GM03348 (cell line): Measurements from ENCODE around the gene CHAD.
A peak's percentile ranks its signal among the peaks of the same experiment; 100 is the strongest.

Experiments
- DNase-seq: peaks from one replicate; pipeline ENCODE4 v3.0.0; 2012; ENCODE audit warnings: low spot score

The CHAD gene

DNA sequence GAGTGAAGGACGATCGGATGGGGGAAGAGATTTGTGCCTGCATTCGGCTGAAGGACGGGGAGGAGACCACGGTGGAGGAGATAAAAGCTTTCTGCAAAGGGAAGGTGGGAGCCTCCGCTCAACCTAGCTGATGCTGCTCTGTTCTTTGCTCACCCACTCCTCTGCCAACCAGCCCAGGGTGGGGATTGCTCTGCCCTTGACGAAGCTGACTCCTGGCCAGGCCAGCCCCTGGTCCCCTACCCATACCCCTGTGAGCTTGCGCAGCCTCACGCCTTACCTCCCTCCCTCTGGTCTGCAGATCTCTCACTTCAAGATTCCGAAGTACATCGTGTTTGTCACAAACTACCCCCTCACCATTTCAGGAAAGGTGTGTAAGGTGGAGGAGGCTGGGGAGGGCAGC lies 5.2 kb upstream of the CHAD start:
- DNase-seq, result no peak

DNA sequence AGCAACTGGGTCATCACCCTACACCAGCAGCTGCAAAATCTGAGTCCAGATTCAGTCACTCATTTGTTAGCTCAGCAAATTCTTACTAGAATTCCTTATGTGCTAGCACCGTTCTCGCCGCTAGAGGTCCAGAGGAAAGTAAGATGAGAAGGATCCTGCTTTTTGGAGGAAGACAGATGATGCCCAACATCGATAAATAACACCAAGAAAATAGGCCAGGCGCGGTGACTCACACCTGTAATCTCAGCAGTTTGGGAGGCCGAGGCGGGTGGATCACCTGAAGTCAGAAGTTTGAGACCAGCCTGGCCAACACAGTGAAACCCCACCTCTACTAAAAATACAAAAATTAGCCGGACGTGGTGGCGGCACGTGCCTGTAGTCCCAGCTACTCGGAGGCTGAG lies 4.1 kb upstream of the CHAD start:
- DNase-seq, result peak; percentile 48

DNA sequence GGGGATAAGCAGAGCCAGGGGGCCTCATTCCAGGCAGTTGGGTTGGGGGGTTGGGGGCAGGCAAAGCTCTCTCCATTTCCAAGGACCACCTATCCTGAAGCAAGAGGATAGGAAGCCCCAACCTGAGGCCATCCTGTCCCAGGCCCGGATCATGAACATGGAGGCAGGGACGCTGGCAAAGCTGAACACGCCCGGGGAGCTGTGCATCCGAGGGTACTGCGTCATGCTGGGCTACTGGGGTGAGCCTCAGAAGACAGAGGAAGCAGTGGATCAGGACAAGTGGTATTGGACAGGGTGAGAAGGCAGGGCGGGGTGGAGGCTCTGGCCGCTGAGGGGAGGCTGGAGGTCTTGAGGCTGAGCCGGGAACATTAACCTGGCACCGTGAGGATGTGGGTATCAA lies 3.6 kb upstream of the CHAD start:
- no peak for DNase-seq

DNA sequence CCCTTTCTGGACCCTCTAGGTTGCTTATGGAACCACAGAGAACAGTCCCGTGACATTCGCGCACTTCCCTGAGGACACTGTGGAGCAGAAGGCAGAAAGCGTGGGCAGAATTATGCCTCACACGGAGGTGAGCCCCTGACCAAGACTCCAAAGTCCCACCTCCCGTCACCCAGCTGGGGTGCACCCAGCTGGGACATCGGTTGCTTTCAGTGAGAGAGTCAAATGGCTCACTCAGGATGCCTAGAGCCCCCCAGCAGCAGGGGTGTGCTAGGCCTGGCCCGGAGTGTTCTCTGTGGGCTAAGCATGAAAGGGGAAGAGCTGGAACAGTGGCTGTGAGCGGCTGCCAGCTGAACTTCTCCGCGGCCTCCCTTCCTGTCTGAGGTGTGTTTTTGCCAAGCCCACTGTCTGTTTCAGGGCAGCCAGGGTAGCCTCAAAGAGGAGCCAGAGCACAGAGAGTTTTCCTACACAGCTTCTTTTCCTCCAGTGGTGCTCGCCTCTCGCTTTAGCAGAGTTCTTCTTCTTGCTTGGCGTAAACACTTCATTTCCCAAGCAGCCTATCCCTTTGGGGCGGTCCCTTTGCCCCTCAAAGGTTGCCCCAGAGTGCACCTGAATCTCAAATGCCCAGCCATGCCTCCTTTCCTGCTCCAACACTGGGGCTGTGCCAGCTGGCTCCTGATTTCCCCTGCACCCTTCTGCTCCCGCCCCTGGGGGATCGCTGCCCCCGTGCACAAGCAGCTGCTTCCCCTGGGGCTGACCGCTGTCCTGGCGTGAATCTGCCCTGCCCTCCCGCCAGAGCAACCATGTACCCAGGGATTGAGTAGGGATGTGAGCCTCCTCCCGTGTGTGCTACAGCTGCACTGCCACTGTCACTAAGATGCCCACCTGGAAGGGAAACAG lies 2.6 kb upstream of the CHAD start:
- no peak for DNase-seq

DNA sequence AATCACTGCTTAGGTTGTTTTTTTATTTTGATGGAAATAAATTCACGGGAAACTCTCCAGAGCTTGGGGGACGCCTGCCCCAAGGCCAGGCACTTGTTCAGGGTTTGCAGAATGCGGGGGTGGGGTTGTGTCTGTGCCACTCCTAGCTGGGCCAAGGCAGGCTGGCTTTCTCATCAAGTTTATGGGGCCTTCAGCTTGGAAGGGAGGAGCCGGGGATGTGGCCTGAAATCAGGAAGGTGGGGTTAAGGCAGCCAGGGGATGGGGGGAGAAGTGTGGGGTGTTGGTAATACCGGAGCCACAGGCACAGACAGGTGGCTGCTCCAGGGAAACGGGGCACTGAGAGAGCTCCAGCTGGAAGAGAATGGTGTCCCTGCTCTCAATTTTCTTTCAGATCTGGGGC lies 1.7 kb upstream of the CHAD start:
- DNase-seq, result no peak

DNA sequence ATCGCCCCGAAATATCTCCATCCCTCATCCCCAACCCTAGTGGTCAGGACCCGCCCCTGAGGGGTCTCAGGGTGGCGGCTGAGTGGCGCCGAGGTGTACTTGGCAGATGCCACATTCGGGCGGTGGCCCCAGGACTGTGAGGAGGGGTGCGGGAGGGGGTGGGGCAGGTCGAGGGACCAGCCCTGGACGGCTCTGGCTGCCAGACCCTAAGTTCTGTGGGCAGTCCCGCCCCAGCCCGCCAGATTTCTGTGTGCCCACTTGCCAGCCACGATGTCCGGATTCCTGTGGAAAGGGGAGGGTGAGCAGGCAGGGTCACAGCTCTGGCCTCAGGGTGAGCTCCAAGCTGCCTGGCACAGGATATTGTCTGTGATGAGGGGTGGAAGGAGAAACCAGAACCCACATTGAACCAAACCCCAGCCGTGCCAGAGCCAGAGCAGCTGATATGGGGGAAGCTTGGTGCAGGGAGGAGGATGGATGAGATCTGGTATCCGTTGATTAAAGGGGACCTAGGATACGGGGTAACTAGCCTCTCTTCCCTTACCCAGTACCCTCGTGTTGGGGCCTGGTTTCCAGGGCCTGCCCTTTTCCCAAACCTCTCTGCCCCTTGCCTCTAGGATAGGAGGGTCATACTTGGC lies 1.1 kb upstream of the CHAD start:
- no peak for DNase-seq

DNA sequence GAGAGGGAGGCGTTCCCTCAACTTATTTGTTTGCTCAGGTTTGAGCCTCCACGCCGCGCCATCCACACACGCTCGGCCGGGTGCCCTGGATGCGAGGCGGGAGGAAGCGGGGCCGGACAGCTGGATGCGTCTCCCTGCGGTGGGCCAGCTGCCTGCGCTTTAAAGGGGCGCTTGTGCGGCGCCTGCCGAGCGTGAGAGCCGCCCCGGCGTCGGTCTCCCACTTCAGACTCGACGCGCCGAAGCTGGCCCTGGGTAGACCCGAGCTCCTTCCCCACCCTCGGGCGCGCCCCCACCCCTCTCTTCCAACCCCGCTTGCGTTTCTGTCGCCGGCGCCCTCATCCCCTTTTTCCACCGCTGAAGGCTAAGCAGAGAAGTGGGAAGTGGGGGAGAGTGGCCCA lies 527 bp upstream of the CHAD start:
- peak; percentile 53 for DNase-seq

DNA sequence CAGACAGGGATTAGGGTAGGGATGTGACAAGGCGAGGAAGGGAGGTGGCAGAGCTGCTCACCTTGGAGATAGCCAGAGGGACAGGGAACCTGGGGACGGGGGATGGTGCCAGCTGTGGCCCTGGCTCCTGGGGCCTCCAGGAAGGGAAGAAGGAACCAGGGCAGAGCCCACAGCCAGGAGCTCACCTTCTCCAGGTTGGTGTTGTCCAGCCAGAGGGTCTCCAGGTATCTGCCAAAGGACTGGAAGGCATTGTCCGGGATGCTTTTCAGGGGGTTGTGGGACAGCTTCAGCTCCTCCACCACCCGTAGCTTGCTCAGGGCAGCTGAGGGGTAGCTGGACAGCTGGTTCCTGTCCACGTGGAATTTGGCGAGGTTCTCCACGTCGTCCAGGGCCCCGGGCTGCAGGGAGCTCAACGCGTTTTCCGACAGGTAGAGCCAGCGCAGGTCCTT lies 801 bp downstream of the CHAD start:
- DNase-seq, result no peak

DNA sequence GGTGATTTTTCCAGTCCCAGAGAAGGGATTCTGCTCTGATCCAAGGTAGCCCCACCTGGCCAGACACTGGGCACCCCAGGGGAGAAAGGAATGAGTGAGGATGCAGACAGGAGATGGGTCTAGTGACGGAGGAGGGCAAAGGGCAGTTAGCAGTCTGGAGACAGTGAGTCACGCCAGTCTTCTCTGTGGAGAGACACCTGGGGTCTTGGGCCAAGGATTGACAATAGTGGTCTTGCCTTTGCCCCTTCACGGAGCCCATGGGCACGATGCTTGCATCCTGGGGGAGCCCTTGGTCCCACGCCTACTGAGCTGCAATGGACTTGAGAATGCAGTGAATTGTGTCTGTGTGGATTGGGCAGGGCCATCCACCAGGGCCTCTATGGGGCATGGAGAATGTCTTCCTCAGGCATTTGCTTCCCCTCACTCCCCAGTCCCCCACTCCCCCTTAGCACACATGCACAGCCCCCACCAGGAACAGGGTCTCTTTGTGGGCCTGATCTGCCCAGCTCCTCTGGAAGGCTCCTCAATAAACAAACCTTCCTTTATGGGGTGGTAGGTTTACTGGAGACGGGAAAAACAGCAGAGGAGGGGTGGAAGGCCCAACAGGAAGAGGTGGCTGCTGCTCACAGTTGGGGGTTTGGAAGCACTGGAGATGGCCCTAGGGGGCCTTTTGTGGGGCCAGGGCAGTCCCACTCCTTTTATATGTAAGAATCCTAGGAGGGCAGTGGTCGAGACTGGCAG lies 1.4 kb downstream of the CHAD start:
- no peak for DNase-seq

DNA sequence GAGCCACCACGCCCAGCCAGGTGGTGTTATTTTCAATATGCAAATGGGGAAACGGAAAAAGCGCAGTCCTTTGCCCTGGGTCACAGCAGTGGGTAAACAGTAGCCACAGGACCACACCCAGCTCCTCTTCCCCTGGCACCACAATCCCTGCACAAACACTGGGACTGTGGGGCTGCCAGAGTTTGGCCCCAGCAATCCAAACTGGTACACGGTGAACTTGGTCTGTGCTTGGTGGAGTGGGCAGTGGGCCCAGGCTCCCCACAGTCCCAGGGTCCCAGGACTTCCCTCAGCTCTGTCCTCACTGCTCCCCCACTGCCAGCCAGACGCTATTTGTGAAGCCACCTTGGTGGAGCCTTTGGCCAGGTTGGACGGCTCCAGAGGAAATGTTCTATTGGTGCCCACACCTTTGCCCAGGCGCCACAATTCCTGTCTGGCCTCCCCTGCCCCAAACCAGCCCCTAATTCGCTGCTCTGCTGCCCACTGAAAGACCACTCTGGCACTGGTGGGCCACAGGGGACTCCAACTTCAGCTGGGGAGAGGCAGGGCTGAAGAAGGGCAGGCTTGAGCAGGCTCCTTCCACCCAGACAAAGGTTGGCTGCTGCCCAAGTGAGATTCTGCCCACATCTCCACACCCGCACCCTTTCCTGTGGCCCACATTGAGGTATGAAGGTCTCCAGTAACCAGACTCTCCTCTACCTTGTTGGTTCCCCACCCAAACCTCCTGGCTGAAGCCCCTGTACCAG lies 2.1 kb downstream of the CHAD start:
- no peak for DNase-seq

DNA sequence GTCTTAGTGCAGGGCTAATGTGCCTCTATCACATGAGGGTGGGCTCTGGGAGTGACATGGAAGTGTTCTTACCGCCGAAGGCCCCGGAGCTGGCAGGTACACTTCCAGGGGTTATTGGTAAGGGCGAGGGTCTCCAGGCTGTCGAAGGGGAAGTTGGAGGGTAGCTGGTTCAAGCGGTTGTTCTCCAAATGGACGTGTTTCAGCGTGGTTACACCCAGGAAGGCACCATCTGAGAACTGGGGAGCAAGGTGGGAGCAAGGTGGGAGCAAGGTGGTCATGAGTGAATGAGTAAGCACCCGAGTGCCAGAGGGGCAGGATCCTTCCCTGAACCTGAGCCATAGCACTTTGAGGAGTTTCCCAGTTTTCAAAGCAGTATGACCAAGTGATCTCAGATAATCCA lies 3.0 kb downstream of the CHAD start:
- DNase-seq, result no peak

DNA sequence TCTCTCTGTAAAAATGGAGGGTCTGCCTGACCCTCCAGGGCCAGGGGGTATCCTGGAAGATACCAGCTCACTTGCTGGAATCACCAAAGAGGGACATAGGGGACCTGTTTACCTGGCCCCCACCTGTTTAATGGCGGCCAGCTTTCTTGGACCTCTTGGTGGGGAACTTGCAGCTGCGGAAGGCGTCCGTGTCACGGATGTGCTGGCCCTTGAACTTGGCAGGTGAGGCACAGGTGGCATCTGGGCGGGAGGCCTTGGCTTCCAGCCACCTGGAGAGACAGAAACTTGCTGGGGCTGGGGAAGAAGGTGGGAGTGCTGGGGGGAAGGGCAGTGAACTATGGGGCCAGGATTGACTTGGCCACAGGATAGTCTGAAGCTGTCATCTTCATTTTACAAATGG lies 3.5 kb downstream of the CHAD start:
- DNase-seq, result no peak

DNA sequence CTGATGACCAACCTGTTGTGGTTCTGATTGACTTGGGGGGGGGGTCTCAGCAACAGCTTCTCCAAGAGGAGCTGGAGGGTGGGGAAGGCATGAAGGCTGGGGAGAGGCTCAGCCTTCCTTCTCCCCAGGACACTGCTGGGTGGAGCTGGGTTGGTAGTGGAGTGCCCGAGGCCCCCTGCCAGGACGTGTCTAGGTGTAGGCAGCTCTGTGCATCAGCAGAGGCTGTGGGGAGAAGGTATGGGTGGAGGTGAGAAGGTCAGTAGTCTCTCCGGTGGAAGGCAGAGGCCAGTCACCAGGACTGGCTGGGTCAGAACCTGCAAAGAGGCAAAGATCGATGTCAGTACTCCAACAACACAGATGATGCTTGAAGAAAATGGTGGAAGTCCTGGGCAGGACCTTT lies 3.9 kb downstream of the CHAD start:
- DNase-seq, result no peak

DNA sequence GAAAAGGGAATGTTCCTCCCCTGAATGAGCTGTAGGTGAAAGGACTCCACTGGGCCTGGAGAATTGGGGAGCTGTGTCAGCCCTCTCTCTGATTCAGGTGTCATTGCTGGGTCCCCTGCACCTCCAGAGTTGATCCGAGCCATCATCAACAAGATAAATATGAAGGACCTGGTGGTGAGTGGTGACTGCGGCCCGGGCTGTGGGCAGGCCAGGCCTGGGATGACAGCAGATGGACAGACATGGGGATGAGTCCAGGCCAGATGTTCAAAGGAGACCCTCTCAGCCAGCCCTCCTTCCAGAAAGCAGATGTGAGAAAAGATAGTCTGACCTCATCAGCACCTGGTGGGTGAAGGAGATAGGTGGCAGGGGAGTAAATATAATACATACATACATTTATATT lies 4.6 kb downstream of the CHAD start:
- DNase-seq, result no peak

DNA sequence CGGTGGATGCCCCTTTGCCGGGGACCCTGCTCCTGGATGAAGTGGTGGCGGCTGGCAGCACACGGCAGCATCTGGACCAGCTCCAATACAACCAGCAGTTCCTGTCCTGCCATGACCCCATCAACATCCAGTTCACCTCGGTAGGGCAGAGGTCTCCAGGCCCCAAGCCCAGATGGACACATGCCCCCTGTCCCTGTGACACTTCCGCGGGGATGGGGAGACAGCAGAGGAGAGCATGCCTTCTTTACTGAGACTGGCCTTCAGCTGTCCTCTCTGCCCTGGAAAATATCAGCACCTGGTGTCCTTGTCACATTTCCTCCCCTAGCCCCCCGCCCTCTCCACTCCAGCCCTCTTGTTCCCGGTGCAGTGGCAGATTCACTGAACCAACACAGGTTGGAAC lies 6.2 kb downstream of the CHAD start:
- DNase-seq, result no peak

DNA sequence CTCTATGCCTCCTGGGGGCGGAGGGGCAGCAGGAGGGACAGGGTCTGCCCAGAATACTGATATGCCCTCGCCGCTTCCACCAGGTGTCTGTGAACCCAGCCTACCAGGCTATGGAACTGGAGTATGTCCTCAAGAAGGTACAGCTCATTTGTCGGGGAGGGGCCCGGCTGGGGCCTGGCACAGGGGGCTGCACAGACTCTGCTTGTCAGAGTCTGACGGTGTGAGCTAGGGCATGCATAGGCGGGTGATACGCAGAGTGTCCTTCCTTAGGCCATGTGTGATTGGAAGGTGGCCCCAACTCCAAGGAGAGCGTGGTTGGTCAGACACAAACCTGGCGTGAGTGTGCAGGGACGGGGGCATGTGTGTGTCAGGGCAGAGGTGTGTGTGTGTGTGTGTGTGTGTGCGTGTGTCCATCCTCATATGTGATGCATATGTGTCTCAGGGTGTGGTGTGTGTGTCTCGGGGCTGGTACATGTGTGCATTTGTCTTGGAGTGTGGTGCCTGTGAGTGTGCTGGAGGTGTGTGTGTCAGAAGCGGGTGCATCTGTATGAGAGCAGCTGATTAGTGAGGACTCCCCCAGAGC lies 7.0 kb downstream of the CHAD start:
- DNase-seq, result no peak

DNA sequence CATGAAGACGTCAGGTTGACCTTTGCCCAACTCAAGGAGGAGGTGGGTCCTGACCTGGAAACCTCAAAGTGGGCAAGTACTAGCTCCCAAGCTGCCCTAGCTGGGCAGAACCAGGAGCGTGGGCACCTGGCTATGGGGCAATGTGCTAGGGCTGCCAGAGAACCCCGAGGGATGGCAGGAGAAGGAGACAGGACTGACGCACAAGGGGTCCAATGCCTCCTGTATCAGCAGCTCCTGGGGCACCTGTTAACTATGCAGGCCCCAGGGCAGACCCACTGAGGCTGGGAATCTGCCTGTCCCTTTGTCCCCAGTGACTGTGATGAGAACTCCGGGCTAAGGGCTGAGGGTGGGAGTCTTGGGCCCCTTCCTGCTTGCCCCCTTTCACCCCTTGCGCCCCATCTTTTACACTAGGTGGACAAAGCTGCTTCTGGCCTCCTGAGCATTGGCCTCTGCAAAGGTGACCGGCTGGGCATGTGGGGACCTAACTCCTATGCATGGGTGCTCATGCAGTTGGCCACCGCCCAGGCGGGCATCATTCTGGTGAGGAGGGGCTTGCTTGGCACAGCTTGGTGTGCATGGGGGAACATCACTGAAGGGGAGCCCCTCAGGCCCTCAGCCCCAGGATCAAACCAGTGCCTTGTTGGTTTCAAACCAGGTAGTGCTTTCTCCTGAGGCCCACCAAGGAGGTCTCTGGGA lies 7.7 kb downstream of the CHAD start:
- DNase-seq, result no peak

DNA sequence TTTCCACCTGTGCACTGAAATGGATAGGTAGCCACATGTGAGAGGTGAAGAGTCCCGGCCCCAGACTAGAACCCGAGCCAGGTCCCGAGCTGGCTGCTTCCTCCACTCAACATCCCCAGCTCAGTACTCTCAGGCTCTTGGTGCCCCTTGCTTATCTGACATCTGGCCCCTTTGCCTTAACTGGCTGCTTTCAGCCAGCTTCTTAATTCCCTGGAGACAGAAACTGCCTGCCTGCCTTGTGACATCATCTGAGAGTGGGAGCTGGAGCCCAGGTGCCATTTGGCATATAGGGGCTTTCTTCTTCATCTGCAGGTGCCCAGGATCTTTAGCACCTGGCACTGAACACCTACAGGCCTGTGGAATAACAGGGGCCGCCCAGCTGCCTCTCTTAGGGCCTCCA lies 8.9 kb downstream of the CHAD start:
- no peak for DNase-seq

DNA sequence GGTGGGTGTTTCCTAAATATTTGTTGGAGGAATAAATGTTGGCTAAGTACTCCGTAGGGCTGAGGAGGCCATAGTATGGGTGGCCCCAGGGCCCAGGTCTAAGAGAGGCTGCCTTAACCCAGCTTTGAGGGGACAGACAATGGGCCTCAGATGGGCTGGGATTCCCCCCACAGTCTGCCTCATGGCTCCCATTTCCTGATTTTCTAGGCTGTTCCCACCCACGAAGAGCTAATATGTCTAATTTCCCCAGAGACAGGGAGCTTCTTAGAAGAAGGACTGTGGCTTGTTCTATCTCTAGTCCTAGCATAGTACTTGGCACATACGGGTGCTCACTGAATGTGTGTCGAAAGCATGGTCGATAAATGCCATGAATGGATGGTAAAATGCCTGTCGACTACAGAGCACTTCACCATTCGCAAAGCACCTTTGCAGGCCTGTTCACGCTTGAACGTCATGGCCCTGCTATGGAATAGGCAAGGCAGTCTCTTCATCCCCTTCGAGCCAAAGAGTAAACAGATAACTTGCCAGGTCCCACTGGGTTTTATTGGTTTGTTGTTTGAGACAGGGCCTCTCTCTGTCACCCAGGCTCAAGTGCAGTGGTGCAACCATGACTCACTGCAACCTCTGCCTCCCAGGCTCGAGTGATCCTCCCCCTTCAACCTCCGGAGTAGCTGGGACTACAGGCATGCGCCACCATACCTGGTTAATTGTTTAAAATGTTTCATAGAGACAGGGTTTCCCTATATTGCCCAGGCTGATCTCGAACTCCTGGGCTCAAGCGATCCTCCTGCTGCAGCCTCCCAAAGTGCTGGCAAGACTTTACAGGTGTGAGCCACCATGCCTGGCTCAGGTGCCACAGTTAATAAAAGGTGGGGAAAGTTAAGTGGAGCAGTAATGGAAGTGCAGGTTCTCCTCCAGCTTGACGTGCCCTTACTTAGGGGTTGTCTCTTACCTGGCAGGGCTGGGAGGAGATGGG lies 9.7 kb downstream of the CHAD start:
- no peak for DNase-seq

DNA sequence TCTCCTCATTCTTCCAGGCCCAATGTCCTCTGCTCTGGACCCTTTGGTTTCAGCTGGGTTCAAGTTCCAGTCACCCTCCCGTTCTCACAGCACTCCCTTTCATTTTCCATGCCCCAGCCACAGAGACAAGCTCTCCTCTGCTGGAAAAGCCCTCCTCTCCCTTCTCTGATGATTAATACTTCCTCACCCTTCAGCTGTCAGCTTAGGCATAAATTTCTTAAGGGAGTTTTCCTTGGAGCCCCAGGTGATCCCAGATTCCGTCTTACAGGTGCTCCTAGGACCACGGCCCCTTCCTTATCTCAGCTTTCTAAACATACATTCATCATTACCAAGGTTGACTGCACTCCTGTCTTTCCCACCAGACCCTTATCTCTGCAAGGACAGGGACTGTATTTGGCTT lies 10.4 kb downstream of the CHAD start:
- DNase-seq, result no peak
